SK-N-MC (cell line): ENCODE measurements around the gene DCUN1D4.

Experiments
- EZH2 ChIP-seq: fragments of 200-600 bp; sonication (generic); IDR thresholded peaks from one replicate; pipeline ENCODE4 v1.6.1; 2017; ENCODE audit warnings: antibody characterized with exemption
- POLR2AphosphoS5 ChIP-seq: IDR thresholded peaks from 2 replicates; pipeline ENCODE4 v1.6.1; 2012; ENCODE audit warnings: mild to moderate bottlenecking, low read depth, low read length, borderline replicate concordance

DNA sequence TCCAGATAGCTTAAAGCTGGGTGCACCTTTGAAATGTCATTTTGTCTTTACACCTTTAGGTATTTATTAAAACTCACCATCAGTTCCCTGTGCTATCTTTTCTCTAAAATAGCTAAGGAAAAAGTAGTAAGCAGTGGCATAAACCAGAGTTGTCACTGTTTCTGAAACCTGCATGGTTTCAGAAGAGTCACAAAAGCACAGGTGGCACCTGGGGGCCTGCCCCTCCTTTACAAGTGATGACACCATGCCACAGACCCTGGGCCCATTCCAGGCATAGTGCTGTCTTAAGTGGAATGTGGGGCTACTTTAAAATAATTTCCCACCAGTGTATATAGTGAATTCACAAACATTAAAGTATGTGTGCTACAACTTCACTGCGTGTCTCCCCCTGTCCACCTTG, 47.8 kb downstream of the DCUN1D4 start:
- TF ChIP-seq POLR2AphosphoS5 (no peak), EZH2 (no peak)
